Activated CD4-positive, alpha-beta memory T cell treated with anti-CD3 and anti-CD28 coated beads, Interleukin-2, amount 10 ng/mL, durations not matched to agents 7 days and 5 days (primary cell): ENCODE results near the gene ZBTB2. TPM values are rescaled to one million over a fixed set of nuclear protein-coding genes. Genes with fewer than 3 reads are reported as not detected.
"Not testable (repeated sequence)": the region's sequence is repeated elsewhere in the genome, so short reads cannot be mapped to it uniquely, and the experiment has no call there.

Experiments used
- CTCF ChIA-PET: fragments of 350-600 bp; sonication (Branson Sonifier 250); formaldehyde crosslinking; loops from one replicate; lab custom pipeline; 2021; ENCODE audit warnings: antibody characterized with exemption, inconsistent platforms; lab: Charles Lee
- POLR2A ChIA-PET: fragments of 350-600 bp; sonication (Branson Sonifier 250); formaldehyde crosslinking; loops from one replicate; lab custom pipeline; 2021; ENCODE audit warnings: antibody characterized with exemption; lab: Charles Lee
- DNase-seq: peaks from one replicate; pipeline ENCODE4 v3.0.0-alpha.2; 2020
- H3K27ac Mint-ChIP-seq: one replicate; pipeline ENCODE4 v1.8.0; 2021; ENCODE audit warnings: mild to moderate bottlenecking, mixed read lengths
- H3K27me3 Mint-ChIP-seq: one replicate; pipeline ENCODE4 v1.8.0; 2021; ENCODE audit warnings: mixed read lengths
- H3K36me3 Mint-ChIP-seq: one replicate; pipeline ENCODE4 v1.8.0; 2021; ENCODE audit warnings: low read depth, mixed read lengths
- H3K4me1 Mint-ChIP-seq: one replicate; pipeline ENCODE4 v1.8.0; 2021; ENCODE audit warnings: mixed read lengths
- H3K4me3 Mint-ChIP-seq: one replicate; pipeline ENCODE4 v1.8.0; 2021; ENCODE audit warnings: mild to moderate bottlenecking, mixed read lengths
- H3K9me3 Mint-ChIP-seq: one replicate; pipeline ENCODE4 v1.8.0; 2021; ENCODE audit warnings: mixed read lengths
- total RNA-seq, 2 experiments: library from RNA; stranded (reverse); gene quantifications; one replicate each; pipeline ENCODE4 v1.2.3, GENCODE V29; 2021

ZBTB2 gene
- total RNA-seq, 2 experiments from 2014 or later, result 23.5 to 23.8 TPM

DNA sequence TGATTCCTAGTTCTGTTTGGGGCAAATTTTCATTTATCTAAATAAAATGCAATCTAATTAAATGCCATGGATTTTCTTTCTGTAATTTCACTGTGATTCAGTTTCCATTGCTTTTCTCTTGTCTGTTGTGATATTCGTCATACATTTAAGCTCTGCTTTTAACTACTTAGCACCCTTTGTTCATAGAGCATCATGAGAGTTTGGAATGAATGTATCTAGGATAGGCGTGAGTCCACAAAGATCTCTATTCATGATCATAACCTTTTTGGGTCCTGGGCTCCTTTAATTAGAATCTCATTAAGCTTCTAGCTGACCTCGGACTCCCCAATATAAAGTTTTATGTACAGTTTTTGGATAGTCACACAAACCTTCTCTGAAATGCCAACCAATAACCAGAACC, 32.9 kb downstream of the ZBTB2 start:
- Mint-ChIP-seq H3K36me3 (peaks cover 22% of the 10 kb centered on the region), H3K4me3 (no peak overlapping the region), H3K4me1 (peaks cover 15% of the 10 kb centered on the region), H3K27ac (no peak overlapping the region), H3K27me3 (no peaks in the 10 kb centered on the region), H3K9me3 (no peaks in the 10 kb centered on the region)
- ChIA-PET CTCF (interaction anchor here (1.0 to 3.1 kb wide), 2 partner anchors 12 to 34 kb away, joined by 4 to 11 read pairs; no protein-coding TSS in a partner anchor), POLR2A (interaction anchor here (0.7 to 2.5 kb wide), 2 partner anchors 32 to 78 kb away, joined by 3 to 6 read pairs; no protein-coding TSS in a partner anchor)
- no peak for DNase-seq

DNA sequence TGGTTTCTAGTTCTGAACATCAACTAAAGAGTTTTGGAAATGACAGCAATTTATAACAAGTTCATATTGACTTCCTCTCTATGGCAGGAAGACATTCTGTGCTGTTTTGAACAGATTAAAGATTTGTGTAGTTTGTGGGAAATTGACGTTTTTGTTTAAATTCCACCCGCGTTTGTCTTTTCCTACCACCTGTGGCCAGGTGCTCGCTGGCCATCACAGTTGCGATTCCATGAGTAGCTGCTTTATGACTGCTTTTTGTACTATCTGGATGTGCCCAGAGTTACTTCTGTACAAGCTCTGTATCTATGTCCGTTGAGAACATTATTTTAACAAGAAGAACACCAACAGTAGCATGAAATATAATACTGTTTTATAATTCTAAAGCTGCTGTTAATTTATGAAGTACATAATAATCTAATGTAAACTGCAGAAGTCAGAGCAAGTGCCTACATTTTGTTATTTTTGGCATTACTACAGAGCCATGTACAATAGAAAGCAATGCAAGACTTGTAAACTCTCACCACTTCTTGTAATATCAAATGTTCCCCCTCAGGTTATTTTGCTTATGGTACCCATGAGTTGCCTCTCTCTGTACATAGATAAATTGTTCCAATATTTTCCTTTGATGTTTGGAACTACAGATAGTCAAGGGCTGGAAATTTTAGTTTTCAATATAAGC, 33.5 kb downstream of the ZBTB2 start:
- Mint-ChIP-seq H3K4me1 (peaks cover 15% of the 10 kb centered on the region), H3K27me3 (no peaks in the 10 kb centered on the region), H3K9me3 (no peaks in the 10 kb centered on the region), H3K27ac (no peak overlapping the region), H3K4me3 (no peak overlapping the region), H3K36me3 (peaks cover 22% of the 10 kb centered on the region)
- ChIA-PET POLR2A (interaction anchor here (1.0 to 2.5 kb wide), 4 partner anchors 14 to 34 kb away, joined by 3 to 6 read pairs (median 4); no protein-coding TSS in a partner anchor), CTCF (interaction anchor here (0.7 to 3.1 kb wide), 4 partner anchors 12 to 352 kb away, joined by 3 to 11 read pairs (median 7); no protein-coding TSS in a partner anchor)
- no peak for DNase-seq

DNA sequence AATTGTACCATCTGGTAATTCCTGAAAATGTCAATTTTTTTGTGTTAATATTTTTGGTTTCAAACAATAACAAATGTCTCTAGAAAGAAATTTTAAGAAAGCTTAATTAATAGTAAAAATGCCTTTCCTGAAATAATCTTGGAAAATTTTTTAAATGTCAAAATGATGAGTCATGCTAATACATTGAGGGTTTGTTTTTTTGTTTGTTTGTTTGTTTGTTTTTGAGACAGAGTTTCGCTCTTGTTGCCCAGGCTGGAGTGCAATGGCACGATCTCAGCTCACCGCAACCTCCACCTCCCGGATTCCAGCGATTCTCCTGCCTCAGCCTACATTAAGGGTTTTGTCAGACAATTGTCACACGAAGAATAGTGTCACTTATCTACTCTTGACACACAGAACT, 34.4 kb downstream of the ZBTB2 start:
- not testable (repeated sequence) for H3K27ac Mint-ChIP-seq, H3K27me3 Mint-ChIP-seq, H3K9me3 Mint-ChIP-seq, H3K4me3 Mint-ChIP-seq, DNase-seq
- POLR2A ChIA-PET, result interaction anchor here (1.0 to 2.5 kb wide), 4 partner anchors 15 to 33 kb away, joined by 3 to 6 read pairs (median 4); no protein-coding TSS in a partner anchor
- Mint-ChIP-seq H3K36me3 (peaks cover 20% of the 10 kb centered on the region), H3K4me1 (peaks cover 15% of the 10 kb centered on the region)
- CTCF ChIA-PET, result interaction anchor here (0.7 to 3.1 kb wide), 3 partner anchors 22 to 351 kb away, joined by 3 to 11 read pairs (median 10); no protein-coding TSS in a partner anchor

DNA sequence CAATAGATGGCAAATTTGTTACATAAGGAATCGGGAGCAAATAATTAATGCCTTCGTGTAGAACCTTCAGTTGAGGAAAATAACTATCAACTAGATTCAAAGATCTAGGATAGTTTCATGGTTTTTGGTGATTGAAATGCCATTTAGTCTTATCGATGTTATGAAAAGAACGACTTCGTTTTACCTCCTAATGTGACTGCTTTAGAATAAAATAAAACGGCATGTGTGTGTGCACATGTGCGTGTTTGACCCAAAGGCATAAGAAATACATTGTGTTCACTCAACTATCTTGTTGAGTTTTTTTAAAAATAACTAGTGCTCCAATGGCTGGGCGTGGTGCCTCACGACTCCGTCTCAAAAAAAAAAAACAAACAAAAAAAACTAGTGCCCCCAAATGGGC, 37.6 kb downstream of the ZBTB2 start:
- DNase-seq, result no peak
- H3K9me3 Mint-ChIP-seq, result no peaks in the 10 kb centered on the region
- CTCF ChIA-PET, result interaction anchor here (1.0 kb wide), 1 partner anchor 11 kb away, joined by 4 read pairs; no protein-coding TSS in a partner anchor
- POLR2A ChIA-PET, result interaction anchor here (0.6 to 2.3 kb wide), 3 partner anchors 20 to 832 kb away, joined by 3 to 6 read pairs (median 3); no protein-coding TSS in a partner anchor
- H3K36me3 Mint-ChIP-seq, result peaks cover 9% of the 10 kb centered on the region
- H3K4me1 Mint-ChIP-seq, result peaks cover 15% of the 10 kb centered on the region
- H3K27ac Mint-ChIP-seq, result no peak overlapping the region
- no peak overlapping the region for H3K4me3 Mint-ChIP-seq
- H3K27me3 Mint-ChIP-seq, result peaks cover 4% of the 10 kb centered on the region

DNA sequence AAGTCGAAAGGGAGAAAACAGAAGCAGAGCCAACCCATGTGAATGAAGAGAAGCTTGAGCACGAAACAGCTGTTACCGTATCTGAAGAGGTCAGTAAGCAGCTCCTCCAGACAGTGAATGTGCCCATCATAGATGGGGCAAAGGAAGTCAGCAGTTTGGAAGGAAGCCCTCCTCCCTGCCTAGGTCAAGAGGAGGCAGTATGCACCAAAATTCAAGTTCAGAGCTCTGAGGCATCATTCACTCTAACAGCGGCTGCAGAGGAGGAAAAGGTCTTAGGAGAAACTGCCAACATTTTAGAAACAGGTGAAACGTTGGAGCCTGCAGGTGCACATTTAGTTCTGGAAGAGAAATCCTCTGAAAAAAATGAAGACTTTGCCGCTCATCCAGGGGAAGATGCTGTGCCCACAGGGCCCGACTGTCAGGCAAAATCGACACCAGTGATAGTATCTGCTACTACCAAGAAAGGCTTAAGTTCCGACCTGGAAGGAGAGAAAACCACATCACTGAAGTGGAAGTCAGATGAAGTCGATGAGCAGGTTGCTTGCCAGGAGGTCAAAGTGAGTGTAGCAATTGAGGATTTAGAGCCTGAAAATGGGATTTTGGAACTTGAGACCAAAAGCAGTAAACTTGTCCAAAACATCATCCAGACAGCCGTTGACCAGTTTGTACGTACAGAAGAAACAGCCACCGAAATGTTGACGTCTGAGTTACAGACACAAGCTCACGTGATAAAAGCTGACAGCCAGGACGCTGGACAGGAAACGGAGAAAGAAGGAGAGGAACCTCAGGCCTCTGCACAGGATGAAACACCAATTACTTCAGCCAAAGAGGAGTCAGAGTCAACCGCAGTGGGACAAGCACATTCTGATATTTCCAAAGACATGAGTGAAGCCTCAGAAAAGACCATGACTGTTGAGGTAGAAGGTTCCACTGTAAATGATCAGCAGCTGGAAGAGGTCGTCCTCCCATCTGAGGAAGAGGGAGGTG, 38.7 kb downstream of the ZBTB2 start:
- Mint-ChIP-seq H3K27me3 (peaks cover 4% of the 10 kb centered on the region), H3K27ac (no peak overlapping the region), H3K9me3 (no peaks in the 10 kb centered on the region), H3K36me3 (peaks cover 3% of the 10 kb centered on the region), H3K4me3 (no peak overlapping the region), H3K4me1 (peaks cover 12% of the 10 kb centered on the region)
- ChIA-PET POLR2A (interaction anchor here (0.6 to 1.9 kb wide), 2 partner anchors 20 to 833 kb away, joined by 3 to 6 read pairs; no protein-coding TSS in a partner anchor), CTCF (interaction anchor here (1.7 kb wide), 1 partner anchor 28 kb away, joined by 6 read pairs; no protein-coding TSS in a partner anchor)
- DNase-seq, result no peak

DNA sequence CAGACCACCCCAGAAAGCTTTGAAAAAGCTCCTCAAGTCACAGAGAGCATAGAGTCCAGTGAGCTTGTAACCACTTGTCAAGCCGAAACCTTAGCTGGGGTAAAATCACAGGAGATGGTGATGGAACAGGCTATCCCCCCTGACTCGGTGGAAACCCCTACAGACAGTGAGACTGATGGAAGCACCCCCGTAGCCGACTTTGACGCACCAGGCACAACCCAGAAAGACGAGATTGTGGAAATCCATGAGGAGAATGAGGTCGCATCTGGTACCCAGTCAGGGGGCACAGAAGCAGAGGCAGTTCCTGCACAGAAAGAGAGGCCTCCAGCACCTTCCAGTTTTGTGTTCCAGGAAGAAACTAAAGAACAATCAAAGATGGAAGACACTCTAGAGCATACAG, 39.6 kb downstream of the ZBTB2 start:
- H3K9me3 Mint-ChIP-seq, result no peaks in the 10 kb centered on the region
- CTCF ChIA-PET, result interaction anchor here (1.6 to 1.7 kb wide), 2 partner anchors 27 kb away, joined by 4 to 6 read pairs; no protein-coding TSS in a partner anchor
- H3K4me3 Mint-ChIP-seq, result no peak overlapping the region
- H3K27ac Mint-ChIP-seq, result no peak overlapping the region
- H3K27me3 Mint-ChIP-seq, result peaks cover 9% of the 10 kb centered on the region
- H3K36me3 Mint-ChIP-seq, result peaks cover 2% of the 10 kb centered on the region
- no peak for DNase-seq
- peaks cover 6% of the 10 kb centered on the region for H3K4me1 Mint-ChIP-seq
- POLR2A ChIA-PET, result interaction anchor here (1.9 kb wide), 1 partner anchor 20 kb away, joined by 6 read pairs; no protein-coding TSS in a partner anchor

DNA sequence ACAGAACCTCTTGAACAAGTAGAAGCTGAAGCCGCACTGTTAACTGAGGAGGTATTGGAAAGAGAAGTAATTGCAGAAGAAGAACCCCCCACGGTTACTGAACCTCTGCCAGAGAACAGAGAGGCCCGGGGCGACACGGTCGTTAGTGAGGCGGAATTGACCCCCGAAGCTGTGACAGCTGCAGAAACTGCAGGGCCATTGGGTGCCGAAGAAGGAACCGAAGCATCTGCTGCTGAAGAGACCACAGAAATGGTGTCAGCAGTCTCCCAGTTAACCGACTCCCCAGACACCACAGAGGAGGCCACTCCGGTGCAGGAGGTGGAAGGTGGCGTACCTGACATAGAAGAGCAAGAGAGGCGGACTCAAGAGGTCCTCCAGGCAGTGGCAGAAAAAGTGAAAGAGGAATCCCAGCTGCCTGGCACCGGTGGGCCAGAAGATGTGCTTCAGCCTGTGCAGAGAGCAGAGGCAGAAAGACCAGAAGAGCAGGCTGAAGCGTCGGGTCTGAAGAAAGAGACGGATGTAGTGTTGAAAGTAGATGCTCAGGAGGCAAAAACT, 40.1 kb downstream of the ZBTB2 start:
- DNase-seq, result no peak
- Mint-ChIP-seq H3K4me1 (peaks cover 6% of the 10 kb centered on the region), H3K9me3 (no peaks in the 10 kb centered on the region), H3K4me3 (no peak overlapping the region), H3K27me3 (peaks cover 9% of the 10 kb centered on the region), H3K36me3 (peaks cover 2% of the 10 kb centered on the region), H3K27ac (no peak overlapping the region)
- ChIA-PET CTCF (interaction anchor here (1.6 kb wide), 1 partner anchor 27 kb away, joined by 4 read pairs; no protein-coding TSS in a partner anchor), POLR2A (interaction anchor here (1.9 kb wide), 1 partner anchor 21 kb away, joined by 6 read pairs; no protein-coding TSS in a partner anchor)

DNA sequence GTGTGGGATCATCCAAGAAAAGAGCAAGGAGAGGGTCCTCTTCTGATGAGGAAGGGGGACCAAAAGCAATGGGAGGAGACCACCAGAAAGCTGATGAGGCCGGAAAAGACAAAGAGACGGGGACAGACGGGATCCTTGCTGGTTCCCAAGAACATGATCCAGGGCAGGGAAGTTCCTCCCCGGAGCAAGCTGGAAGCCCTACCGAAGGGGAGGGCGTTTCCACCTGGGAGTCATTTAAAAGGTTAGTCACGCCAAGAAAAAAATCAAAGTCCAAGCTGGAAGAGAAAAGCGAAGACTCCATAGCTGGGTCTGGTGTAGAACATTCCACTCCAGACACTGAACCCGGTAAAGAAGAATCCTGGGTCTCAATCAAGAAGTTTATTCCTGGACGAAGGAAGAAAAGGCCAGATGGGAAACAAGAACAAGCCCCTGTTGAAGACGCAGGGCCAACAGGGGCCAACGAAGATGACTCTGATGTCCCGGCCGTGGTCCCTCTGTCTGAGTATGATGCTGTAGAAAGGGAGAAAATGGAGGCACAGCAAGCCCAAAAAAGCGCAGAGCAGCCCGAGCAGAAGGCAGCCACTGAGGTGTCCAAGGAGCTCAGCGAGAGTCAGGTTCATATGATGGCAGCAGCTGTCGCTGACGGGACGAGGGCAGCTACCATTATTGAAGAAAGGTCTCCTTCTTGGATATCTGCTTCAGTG, 40.8 kb downstream of the ZBTB2 start:
- Mint-ChIP-seq H3K27ac (no peak overlapping the region), H3K36me3 (peaks cover 1% of the 10 kb centered on the region), H3K27me3 (peaks cover 9% of the 10 kb centered on the region), H3K9me3 (no peaks in the 10 kb centered on the region), H3K4me3 (no peak overlapping the region), H3K4me1 (peaks cover 5% of the 10 kb centered on the region)
- DNase-seq, result no peak
- ChIA-PET CTCF (interaction anchor here (1.6 kb wide), 1 partner anchor 26 kb away, joined by 4 read pairs; no protein-coding TSS in a partner anchor), POLR2A (interaction anchor here (1.9 kb wide), 1 partner anchor 22 kb away, joined by 6 read pairs; no protein-coding TSS in a partner anchor)

DNA sequence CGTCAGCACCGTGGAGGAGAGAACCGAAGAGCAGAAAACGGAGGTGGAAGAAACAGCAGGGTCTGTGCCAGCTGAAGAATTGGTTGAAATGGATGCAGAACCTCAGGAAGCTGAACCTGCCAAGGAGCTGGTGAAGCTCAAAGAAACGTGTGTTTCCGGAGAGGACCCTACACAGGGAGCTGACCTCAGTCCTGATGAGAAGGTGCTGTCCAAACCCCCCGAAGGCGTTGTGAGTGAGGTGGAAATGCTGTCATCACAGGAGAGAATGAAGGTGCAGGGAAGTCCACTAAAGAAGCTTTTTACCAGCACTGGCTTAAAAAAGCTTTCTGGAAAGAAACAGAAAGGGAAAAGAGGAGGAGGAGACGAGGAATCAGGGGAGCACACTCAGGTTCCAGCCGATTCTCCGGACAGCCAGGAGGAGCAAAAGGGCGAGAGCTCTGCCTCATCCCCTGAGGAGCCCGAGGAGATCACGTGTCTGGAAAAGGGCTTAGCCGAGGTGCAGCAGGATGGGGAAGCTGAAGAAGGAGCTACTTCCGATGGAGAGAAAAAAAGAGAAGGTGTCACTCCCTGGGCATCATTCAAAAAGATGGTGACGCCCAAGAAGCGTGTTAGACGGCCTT, 41.6 kb downstream of the ZBTB2 start:
- no peak for DNase-seq
- no peaks in the 10 kb centered on the region for H3K36me3 Mint-ChIP-seq
- ChIA-PET CTCF (interaction anchor here (1.6 kb wide), 1 partner anchor 25 kb away, joined by 4 read pairs; no protein-coding TSS in a partner anchor), POLR2A (interaction anchor here (0.7 kb wide), 1 partner anchor 40 kb away, joined by 4 read pairs; no protein-coding TSS in a partner anchor)
- H3K9me3 Mint-ChIP-seq, result no peaks in the 10 kb centered on the region
- no peak overlapping the region for H3K4me3 Mint-ChIP-seq
- peaks cover 3% of the 10 kb centered on the region for H3K4me1 Mint-ChIP-seq
- no peak overlapping the region for H3K27ac Mint-ChIP-seq
- peaks cover 9% of the 10 kb centered on the region for H3K27me3 Mint-ChIP-seq

DNA sequence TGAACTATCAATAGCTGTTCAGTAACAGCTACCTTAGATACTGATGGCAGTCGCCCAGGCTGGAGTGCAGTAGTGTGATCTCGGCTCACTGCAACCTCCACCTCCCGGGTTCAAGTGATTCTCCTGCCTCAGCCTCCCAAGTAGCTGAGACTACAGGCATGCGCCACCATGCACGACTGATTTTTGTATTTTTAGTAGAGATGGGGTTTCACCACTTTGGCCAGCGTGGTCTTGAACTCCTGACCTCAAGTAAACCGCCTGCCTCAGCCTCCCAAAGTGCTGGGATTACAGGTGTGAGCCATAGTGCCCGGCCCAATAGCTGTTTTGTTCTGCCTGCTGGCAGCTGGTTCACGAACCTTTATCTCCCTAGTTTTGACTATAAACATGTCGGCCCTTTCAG, 48.6 kb downstream of the ZBTB2 start:
- H3K4me3 Mint-ChIP-seq, result not testable (repeated sequence)
- peaks cover 12% of the 10 kb centered on the region for H3K27me3 Mint-ChIP-seq

DNA sequence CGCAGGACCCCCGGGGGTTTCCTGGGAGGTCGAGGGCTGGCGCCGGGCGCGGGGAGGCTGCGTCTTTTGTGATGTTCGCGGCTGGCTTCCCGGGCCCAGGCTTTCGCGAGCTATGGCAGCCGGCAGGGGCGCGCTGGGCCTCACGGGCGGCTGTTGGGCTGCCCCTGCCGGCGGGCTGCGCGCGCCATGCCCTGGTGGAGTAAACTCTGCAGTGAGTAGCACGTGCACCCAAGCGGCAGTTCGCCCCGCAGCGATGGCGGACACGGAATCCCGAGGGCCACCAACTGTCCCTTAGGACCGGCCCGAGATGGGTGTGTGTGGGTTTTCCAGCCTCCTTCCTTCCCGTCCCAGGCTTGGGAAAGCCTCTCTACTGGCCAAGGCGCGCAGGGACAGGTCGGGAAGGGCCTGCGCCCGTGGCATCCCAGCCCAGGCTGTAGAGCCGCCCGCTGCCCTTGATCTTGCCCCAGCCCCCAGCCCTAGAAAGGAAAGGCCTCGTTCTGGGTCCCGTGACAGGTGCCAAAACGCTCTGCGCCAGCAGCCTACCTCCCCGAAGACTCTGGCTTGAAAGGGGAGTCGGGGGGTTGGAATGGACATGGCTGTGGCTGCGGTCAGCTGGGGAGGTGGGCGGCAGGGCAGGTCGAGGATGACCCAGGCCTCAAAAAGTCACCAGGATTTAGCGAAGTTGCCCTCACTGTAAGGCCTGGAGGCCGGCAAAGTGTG, 49.7 kb downstream of the ZBTB2 start:
- Mint-ChIP-seq H3K36me3 (no peaks in the 10 kb centered on the region), H3K9me3 (no peaks in the 10 kb centered on the region), H3K27me3 (peaks cover 8% of the 10 kb centered on the region), H3K27ac (no peak overlapping the region), H3K4me1 (no peaks in the 10 kb centered on the region), H3K4me3 (no peak overlapping the region)
- DNase-seq, result no peak
- ChIA-PET CTCF (no interaction called here), POLR2A (no interaction called here)

More for the DNA sequence above, 48.6 kb downstream of the ZBTB2 start:
- H3K27ac Mint-ChIP-seq, H3K4me1 Mint-ChIP-seq, POLR2A ChIA-PET, DNase-seq, H3K36me3 Mint-ChIP-seq, CTCF ChIA-PET, H3K9me3 Mint-ChIP-seq: not testable (repeated sequence)
